ENCODE results near the gene CLDN8. TPM values are rescaled to one million over a fixed set of nuclear protein-coding genes. Genes with fewer than 3 reads are reported as not detected.

Gene CLDN8
- total and polyA plus RNA-seq, 2 of the 13 experiments (the other 11 are each of a cell fraction or from before 2014, with no cell fraction given), result not detected

DNA sequence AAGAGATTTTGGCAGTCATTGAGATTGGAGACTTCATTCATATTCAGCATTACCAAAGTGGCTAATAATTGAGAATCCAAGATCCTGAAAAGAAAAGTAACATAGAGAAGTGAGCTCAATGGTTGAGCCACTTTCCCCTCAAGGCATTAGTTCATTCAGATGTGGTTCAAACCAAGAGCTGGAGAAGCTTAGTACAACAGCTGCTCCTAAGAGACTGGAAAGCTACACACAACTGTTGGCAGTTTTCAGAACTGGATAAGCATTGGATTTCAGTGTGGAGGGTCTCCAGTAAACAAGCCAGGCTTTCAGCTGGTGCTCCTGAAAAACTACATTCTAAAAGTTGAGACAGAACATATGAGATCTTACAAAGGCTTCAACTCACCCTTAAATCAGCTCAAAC is 29.2 kb upstream of the CLDN8 start:
- CTCF ChIA-PET (ENCODE audit: low intra/inter-chr PET ratio, low total read pairs), result no interaction called here
- BruUV-seq (replicated peaks), result no TSS peak
- Histone ChIP-seq H3K4me3 (replicated peaks in 1 of 3; ENCODE audit: insufficient read depth in 1 of 3, low read depth in 2 of 3, low read length in 3 of 3) (no peak overlapping the region), H3K79me2 (ENCODE audit: insufficient read depth, low read length) (no peaks in the 10 kb centered on the region), H4K20me1 (ENCODE audit: insufficient read depth, low read length) (no peaks in the 10 kb centered on the region), H3K36me3 (replicated peaks in 1 of 2; ENCODE audit: control insufficient read depth in 1 of 2, insufficient read depth in 2 of 2, low read length in 2 of 2) (no peaks in the 10 kb centered on the region), H3K4me2 (ENCODE audit: low read depth, low read length) (no peak overlapping the region), H3K27ac (ENCODE audit: extremely low read length, insufficient read depth, low read length) (no peak overlapping the region), H3K4me1 (ENCODE audit: insufficient read depth, low read length) (no peaks in the 10 kb centered on the region), H2AFZ (ENCODE audit: low read length) (no peak overlapping the region), H3K9ac (ENCODE audit: insufficient read depth, low read depth, low read length) (no peak overlapping the region), H3K9me3 (ENCODE audit: low read length) (peaks cover 76% of the 10 kb centered on the region), H3K27me3 (ENCODE audit: control insufficient read depth in 1 of 2, insufficient read depth in 2 of 2, low read length in 2 of 2) (no peaks in the 10 kb centered on the region)
- DNase-seq (ENCODE audit: low spot score) (no peak), ATAC-seq (no peak), FAIRE-seq (no peak)
- POLR2A ChIA-PET, result no interaction called here
- TF ChIP-seq ZNF460 (CRISPR knock-in tag; IDR thresholded peaks at IDR 0.05; ENCODE audit: borderline replicate concordance), result no peak
- TF ChIP-seq ETV5 (CRISPR knock-in tag; IDR thresholded peaks at IDR 0.05; ENCODE audit: borderline replicate concordance), result no peak
- TF ChIP-seq, protein P1, sequence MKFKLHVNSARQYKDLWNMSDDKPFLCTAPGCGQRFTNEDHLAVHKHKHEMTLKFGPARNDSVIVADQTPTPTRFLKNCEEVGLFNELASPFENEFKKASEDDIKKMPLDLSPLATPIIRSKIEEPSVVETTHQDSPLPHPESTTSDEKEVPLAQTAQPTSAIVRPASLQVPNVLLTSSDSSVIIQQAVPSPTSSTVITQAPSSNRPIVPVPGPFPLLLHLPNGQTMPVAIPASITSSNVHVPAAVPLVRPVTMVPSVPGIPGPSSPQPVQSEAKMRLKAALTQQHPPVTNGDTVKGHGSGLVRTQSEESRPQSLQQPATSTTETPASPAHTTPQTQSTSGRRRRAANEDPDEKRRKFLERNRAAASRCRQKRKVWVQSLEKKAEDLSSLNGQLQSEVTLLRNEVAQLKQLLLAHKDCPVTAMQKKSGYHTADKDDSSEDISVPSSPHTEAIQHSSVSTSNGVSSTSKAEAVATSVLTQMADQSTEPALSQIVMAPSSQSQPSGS (CRISPR knock-in tag; IDR thresholded peaks at IDR 0.05), result no peak
- no peak for TF ChIP-seq ZNF34 (CRISPR knock-in tag; IDR thresholded peaks at IDR 0.05; ENCODE audit: borderline replicate concordance)
- TF ChIP-seq SMC3 (IDR thresholded peaks at IDR 0.05; ENCODE audit: low read length), result no peak
- no peak for TF ChIP-seq ZFP82 (CRISPR knock-in tag; IDR thresholded peaks at IDR 0.05; ENCODE audit: borderline replicate concordance)
- no peak for TF ChIP-seq ZNF747 (CRISPR knock-in tag; IDR thresholded peaks at IDR 0.05; ENCODE audit: borderline replicate concordance)
- TF ChIP-seq ZNF777 (CRISPR knock-in tag; IDR thresholded peaks at IDR 0.05), result no peak
- TF ChIP-seq, protein P2, sequence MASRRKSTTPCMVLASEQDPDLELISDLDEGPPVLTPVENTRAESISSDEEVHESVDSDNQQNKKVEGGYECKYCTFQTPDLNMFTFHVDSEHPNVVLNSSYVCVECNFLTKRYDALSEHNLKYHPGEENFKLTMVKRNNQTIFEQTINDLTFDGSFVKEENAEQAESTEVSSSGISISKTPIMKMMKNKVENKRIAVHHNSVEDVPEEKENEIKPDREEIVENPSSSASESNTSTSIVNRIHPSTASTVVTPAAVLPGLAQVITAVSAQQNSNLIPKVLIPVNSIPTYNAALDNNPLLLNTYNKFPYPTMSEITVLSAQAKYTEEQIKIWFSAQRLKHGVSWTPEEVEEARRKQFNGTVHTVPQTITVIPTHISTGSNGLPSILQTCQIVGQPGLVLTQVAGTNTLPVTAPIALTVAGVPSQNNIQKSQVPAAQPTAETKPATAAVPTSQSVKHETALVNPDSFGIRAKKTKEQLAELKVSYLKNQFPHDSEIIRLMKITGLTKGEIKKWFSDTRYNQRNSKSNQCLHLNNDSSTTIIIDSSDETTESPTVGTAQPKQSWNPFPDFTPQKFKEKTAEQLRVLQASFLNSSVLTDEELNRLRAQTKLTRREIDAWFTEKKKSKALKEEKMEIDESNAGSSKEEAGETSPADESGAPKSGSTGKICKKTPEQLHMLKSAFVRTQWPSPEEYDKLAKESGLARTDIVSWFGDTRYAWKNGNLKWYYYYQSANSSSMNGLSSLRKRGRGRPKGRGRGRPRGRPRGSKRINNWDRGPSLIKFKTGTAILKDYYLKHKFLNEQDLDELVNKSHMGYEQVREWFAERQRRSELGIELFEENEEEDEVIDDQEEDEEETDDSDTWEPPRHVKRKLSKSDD (CRISPR knock-in tag; IDR thresholded peaks at IDR 0.05; ENCODE audit: low read depth), result no peak
- no peak for TF ChIP-seq AHR (CRISPR knock-in tag; IDR thresholded peaks at IDR 0.05)
- TF ChIP-seq, protein P3, sequence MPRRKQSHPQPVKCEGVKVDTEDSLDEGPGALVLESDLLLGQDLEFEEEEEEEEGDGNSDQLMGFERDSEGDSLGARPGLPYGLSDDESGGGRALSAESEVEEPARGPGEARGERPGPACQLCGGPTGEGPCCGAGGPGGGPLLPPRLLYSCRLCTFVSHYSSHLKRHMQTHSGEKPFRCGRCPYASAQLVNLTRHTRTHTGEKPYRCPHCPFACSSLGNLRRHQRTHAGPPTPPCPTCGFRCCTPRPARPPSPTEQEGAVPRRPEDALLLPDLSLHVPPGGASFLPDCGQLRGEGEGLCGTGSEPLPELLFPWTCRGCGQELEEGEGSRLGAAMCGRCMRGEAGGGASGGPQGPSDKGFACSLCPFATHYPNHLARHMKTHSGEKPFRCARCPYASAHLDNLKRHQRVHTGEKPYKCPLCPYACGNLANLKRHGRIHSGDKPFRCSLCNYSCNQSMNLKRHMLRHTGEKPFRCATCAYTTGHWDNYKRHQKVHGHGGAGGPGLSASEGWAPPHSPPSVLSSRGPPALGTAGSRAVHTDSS (CRISPR knock-in tag; conservative IDR thresholded peaks at IDR 0.05), result no peak
- TF ChIP-seq, protein P4, sequence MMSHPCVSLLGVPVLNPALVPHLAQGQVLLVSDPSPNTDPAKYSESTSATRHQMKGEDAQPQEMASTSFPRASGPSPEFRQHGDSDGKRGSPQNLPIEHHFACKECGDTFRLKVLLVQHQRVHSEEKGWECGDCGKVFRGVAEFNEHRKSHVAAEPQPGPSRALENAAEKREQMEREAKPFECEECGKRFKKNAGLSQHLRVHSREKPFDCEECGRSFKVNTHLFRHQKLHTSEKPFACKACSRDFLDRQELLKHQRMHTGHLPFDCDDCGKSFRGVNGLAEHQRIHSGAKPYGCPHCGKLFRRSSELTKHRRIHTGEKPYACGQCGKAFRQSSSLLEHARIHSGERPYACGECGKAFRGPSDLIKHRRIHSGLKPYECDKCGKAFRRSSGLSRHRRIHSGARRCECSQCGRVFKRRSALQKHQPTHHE (CRISPR knock-in tag; IDR thresholded peaks at IDR 0.05; ENCODE audit: borderline replicate concordance), result no peak
- TF ChIP-seq ZNF12 (CRISPR knock-in tag; IDR thresholded peaks at IDR 0.05), result no peak
- TF ChIP-seq HMGA1 (CRISPR knock-in tag; conservative IDR thresholded peaks at IDR 0.05), result no peak
- in situ Hi-C loops (cut with HindIII; ENCODE audit: extremely low pct_ligation_motif_present, low pct_unique_long_range_greater_than_20kb) (no loop called here), intact Hi-C loops (cut with micrococcal nuclease; ENCODE audit: unreplicated experiment) (no loop called here)

All from HepG2 (cell line).